SU-DHL-6 (cell line): ENCODE results near the gene IL4R.

Source experiments
- CTCF ChIP-seq: fragments of 200-600 bp; sonication (generic); IDR thresholded peaks from one replicate; pipeline ENCODE4 v1.5.1; 2017; ENCODE audit warnings: antibody characterized with exemption, mild to moderate bottlenecking, low read length, moderate library complexity; ENCODE audit not compliant: insufficient read depth, poor library complexity, severe bottlenecking
- EZH2phosphoT487 ChIP-seq: fragments of 200-600 bp; sonication (generic), shearing (Covaris generic); conservative IDR thresholded peaks from 2 replicates; pipeline ENCODE4 v1.6.1; 2018; ENCODE audit warnings: mild to moderate bottlenecking, antibody characterized with exemption, low read length, moderate library complexity, mixed read lengths

- no peak for TF ChIP-seq CTCF
- TF ChIP-seq EZH2phosphoT487, result no peak
Observed at GRCh38 chr16:27314986-27315332, 1.2 kb downstream of the IL4R start.
